C4-2B (cell line): Measurements from ENCODE around the gene SLC35A3.

Experiments
- CTCF ChIP-seq: fragments of 450-650 bp; conservative IDR thresholded peaks from 2 replicates; pipeline ENCODE4 v1.5.1; 2017; ENCODE audit warnings: mild to moderate bottlenecking
- ZFX ChIP-seq: fragments of 450-650 bp; IDR thresholded peaks from 2 replicates; pipeline ENCODE4 v1.6.1; 2017

GRCh38 chr1:99978218-99978617, 8.4 kb downstream of the SLC35A3 start:
- no peak for TF ChIP-seq CTCF
- no peak for TF ChIP-seq ZFX
